K562 (cell line): Measurements from ENCODE around the gene MMD2.

Experiments used
- CEBPB ChIP-seq: fragments of 450-650 bp; IDR thresholded peaks from 2 replicates; pipeline ENCODE4 v1.6.1; 2016; ENCODE audit warnings: missing genetic modification characterization, missing compliant biosample characterization
- EZH2 ChIP-seq: IDR thresholded peaks from 2 replicates; pipeline ENCODE4 v1.6.1; 2012; ENCODE audit warnings: low read depth, mild to moderate bottlenecking, inconsistent platforms, low read length, borderline replicate concordance
- GATAD2B ChIP-seq: fragments of 450-650 bp; IDR thresholded peaks from 2 replicates; pipeline ENCODE4 v1.6.1; 2017; ENCODE audit warnings: mild to moderate bottlenecking, borderline replicate concordance
- HDAC6 ChIP-seq: IDR thresholded peaks from 2 replicates; pipeline ENCODE4 v1.6.1; 2012; ENCODE audit warnings: low read depth, mild to moderate bottlenecking, control low read depth, inconsistent platforms, low read length, moderate library complexity
- JUNB ChIP-seq: fragments of 450-650 bp; formaldehyde crosslinking; conservative IDR thresholded peaks from 2 replicates; pipeline ENCODE4 v1.4.0; 2020; ENCODE audit warnings: mild to moderate bottlenecking
- RAD21 ChIP-seq, 2 experiments: fragments of 250-450 bp in 1 of 2; fragments of 450-650 bp in 1 of 2; sonication (Bioruptor Pico) in 1 of 2; formaldehyde crosslinking in 1 of 2; IDR thresholded peaks in 1 of 2; conservative IDR thresholded peaks in 1 of 2; 2 replicates each; pipeline versions ENCODE4 v1.4.0 to v1.8.0; 2020 to 2022; ENCODE audit warnings: mild to moderate bottlenecking in 2 of 2, moderate library complexity in 1 of 2
- TF ChIP-seq, protein P1 (sequence below), 2 experiments: fragments of 450-650 bp in 1 of 2; sonication (generic) in 1 of 2; formaldehyde crosslinking in 1 of 2; IDR thresholded peaks in 1 of 2; conservative IDR thresholded peaks in 1 of 2; 2 replicates each; pipeline versions ENCODE4 v1.6.1 to v1.8.1; 2016 to 2023; ENCODE audit warnings: mild to moderate bottlenecking in 2 of 2, moderate library complexity in 2 of 2, inconsistent platforms in 1 of 2, missing genetic modification reagents in 1 of 2
- TF ChIP-seq, protein P2 (sequence below), 3 experiments: IDR thresholded peaks in 2 of 3; conservative IDR thresholded peaks in 1 of 3; 2 replicates each; pipeline ENCODE4 v1.5.1; 2011 to 2012; ENCODE audit warnings: low read length in 3 of 3, mild to moderate bottlenecking in 3 of 3, control low read depth in 2 of 3, improper control_type of control experiment in 1 of 3, inconsistent platforms in 1 of 3, low read depth in 1 of 3, mixed read lengths in 1 of 3, moderate library complexity in 1 of 3; ENCODE audit not compliant: insufficient read depth in 2 of 3
- TF ChIP-seq, protein P3 (sequence below), 2 experiments: fragments of 450-650 bp in 1 of 2; sonication (generic) in 1 of 2; formaldehyde crosslinking; conservative IDR thresholded peaks; 2 replicates each; pipeline versions ENCODE4 v1.4.0 to v1.8.1; 2020 to 2022; ENCODE audit warnings: mild to moderate bottlenecking in 1 of 2, missing genetic modification reagents in 1 of 2

GRCh38 chr7:4958477-4959301 is at the start of gene MMD2:
- TF ChIP-seq JUNB (CRISPR knock-in tag) (no peak), CEBPB (no peak), RAD21 (CRISPR knock-in tag; conservative IDR thresholded peaks at IDR 0.05 in 1 of 2, IDR thresholded peaks at IDR 0.05 in 1 of 2) (no peak), EZH2 (no peak), HDAC6 (no peak), GATAD2B (no peak)
- TF ChIP-seq, protein P1, sequence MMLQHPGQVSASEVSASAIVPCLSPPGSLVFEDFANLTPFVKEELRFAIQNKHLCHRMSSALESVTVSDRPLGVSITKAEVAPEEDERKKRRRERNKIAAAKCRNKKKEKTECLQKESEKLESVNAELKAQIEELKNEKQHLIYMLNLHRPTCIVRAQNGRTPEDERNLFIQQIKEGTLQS (IDR thresholded peaks at IDR 0.05) = no peak
- TF ChIP-seq, protein P1 (CRISPR knock-in tag; conservative IDR thresholded peaks at IDR 0.05) = no peak
- TF ChIP-seq, protein P2, sequence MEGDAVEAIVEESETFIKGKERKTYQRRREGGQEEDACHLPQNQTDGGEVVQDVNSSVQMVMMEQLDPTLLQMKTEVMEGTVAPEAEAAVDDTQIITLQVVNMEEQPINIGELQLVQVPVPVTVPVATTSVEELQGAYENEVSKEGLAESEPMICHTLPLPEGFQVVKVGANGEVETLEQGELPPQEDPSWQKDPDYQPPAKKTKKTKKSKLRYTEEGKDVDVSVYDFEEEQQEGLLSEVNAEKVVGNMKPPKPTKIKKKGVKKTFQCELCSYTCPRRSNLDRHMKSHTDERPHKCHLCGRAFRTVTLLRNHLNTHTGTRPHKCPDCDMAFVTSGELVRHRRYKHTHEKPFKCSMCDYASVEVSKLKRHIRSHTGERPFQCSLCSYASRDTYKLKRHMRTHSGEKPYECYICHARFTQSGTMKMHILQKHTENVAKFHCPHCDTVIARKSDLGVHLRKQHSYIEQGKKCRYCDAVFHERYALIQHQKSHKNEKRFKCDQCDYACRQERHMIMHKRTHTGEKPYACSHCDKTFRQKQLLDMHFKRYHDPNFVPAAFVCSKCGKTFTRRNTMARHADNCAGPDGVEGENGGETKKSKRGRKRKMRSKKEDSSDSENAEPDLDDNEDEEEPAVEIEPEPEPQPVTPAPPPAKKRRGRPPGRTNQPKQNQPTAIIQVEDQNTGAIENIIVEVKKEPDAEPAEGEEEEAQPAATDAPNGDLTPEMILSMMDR (IDR thresholded peaks at IDR 0.05 in 2 of 3, conservative IDR thresholded peaks at IDR 0.05 in 1 of 3; ENCODE audit: insufficient read depth in 2 of 3, low read depth in 1 of 3, low read length in 3 of 3) = no peak
- TF ChIP-seq, protein P3, sequence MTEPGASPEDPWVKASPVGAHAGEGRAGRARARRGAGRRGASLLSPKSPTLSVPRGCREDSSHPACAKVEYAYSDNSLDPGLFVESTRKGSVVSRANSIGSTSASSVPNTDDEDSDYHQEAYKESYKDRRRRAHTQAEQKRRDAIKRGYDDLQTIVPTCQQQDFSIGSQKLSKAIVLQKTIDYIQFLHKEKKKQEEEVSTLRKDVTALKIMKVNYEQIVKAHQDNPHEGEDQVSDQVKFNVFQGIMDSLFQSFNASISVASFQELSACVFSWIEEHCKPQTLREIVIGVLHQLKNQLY (CRISPR knock-in tag; conservative IDR thresholded peaks at IDR 0.05) = no peak
